HepG2 (cell line): ENCODE measurements around the gene SLC27A3. TPM values are rescaled to one million over a fixed set of nuclear protein-coding genes. Genes with fewer than 3 reads are reported as not detected.

Experiments used
- ATAC-seq: fragments of 200-7000 bp; cut with Tn5 transposase; 3 replicates; pipeline ENCODE4 v1.9.1; 2020; ENCODE audit warnings: mild to moderate bottlenecking, moderate library complexity
- BruUV-seq: library from RNA; stranded (reverse); fragments of 400-500 nt; replicated peaks from 2 replicates; lab custom pipeline; 2021; lab: Mats Ljungman, UMichigan
- CTCF ChIA-PET: fragments of 300-600 bp; formaldehyde crosslinking; extraction: SDS; loops from one replicate; lab custom pipeline; 2021; ENCODE audit warnings: low total read pairs, inconsistent platforms, low intra/inter-chr PET ratio; lab: Yijun Ruan, JAX
- POLR2A ChIA-PET: fragments of 350-600 bp; sonication (Branson Sonifier 250); formaldehyde crosslinking; loops from one replicate; lab custom pipeline; 2020; ENCODE audit warnings: antibody characterized with exemption, inconsistent platforms; lab: Yijun Ruan, JAX
- DNase-seq: peaks from one replicate; pipeline ENCODE4 v3.0.0-alpha.2; 2015; ENCODE audit warnings: low spot score
- FAIRE-seq: peaks from 3 replicates; lab custom pipeline; 2011; peaks lifted over from hg19 to GRCh38; lab: Jason Lieb, UNC
- H2AFZ ChIP-seq: one replicate; pipeline ENCODE4 v1.6.1; 2011; ENCODE audit warnings: low read length, inconsistent platforms
- H3K27ac ChIP-seq: fragments of 300-600 bp; 3 replicates; pipeline ENCODE4 v1.8.0; 2011; ENCODE audit warnings: mixed run types, mild to moderate bottlenecking, mixed read lengths, low read length, inconsistent platforms; ENCODE audit not compliant: insufficient read depth; ENCODE audit errors: extremely low read length
- H3K27me3 ChIP-seq, 2 experiments: fragments of 200-600 bp in 1 of 2; 2 replicates in 1 of 2; 3 replicates in 1 of 2; pipeline versions ENCODE4 v1.6.0 to v1.8.0; 2011; ENCODE audit warnings: low read length in 2 of 2, mild to moderate bottlenecking in 2 of 2, moderate library complexity in 2 of 2, inconsistent platforms in 1 of 2; ENCODE audit not compliant: insufficient read depth in 2 of 2, control insufficient read depth in 1 of 2
- H3K36me3 ChIP-seq, 2 experiments: fragments of 200-600 bp in 1 of 2; replicated peaks in 1 of 2; 2 replicates in 1 of 2; 3 replicates in 1 of 2; pipeline versions ENCODE4 v1.5.1 to v1.8.0; 2011; ENCODE audit warnings: low read length in 2 of 2, inconsistent platforms in 1 of 2; ENCODE audit not compliant: insufficient read depth in 2 of 2, control insufficient read depth in 1 of 2
- H3K4me1 ChIP-seq: 2 replicates; pipeline ENCODE4 v1.5.1; 2012; ENCODE audit warnings: low read length, inconsistent platforms; ENCODE audit not compliant: insufficient read depth
- H3K4me2 ChIP-seq: 2 replicates; pipeline ENCODE4 v1.6.0; 2011; ENCODE audit warnings: low read depth, low read length, inconsistent platforms
- H3K4me3 ChIP-seq, 3 experiments: fragments of 200-600 bp in 1 of 3; sonication (generic), shearing (Covaris generic) in 1 of 3; replicated peaks in 1 of 3; 2 replicates each; pipeline ENCODE4 v1.5.1; 2011 to 2016; ENCODE audit warnings: low read length in 3 of 3, inconsistent platforms in 2 of 3, low read depth in 2 of 3, mild to moderate bottlenecking in 2 of 3, control low read depth in 1 of 3, mixed read lengths in 1 of 3; ENCODE audit not compliant: insufficient read depth in 1 of 3
- H3K79me2 ChIP-seq: one replicate; pipeline ENCODE4 v1.6.1; 2011; ENCODE audit warnings: low read length, inconsistent platforms; ENCODE audit not compliant: insufficient read depth
- H3K9ac ChIP-seq: 2 replicates; pipeline ENCODE4 v1.6.0; 2011; ENCODE audit warnings: mild to moderate bottlenecking, low read depth, low read length, inconsistent platforms; ENCODE audit not compliant: insufficient read depth
- H3K9me3 ChIP-seq: 2 replicates; pipeline ENCODE4 v1.5.1; 2012; ENCODE audit warnings: mild to moderate bottlenecking, low read length
- H4K20me1 ChIP-seq: 2 replicates; pipeline ENCODE4 v1.6.0; 2011; ENCODE audit warnings: inconsistent platforms, mild to moderate bottlenecking, low read length, moderate library complexity; ENCODE audit not compliant: insufficient read depth
- AKAP8 ChIP-seq: sonication (generic); formaldehyde crosslinking; IDR thresholded peaks from 2 replicates; pipeline ENCODE4 v1.5.1; 2020; ENCODE audit warnings: mild to moderate bottlenecking, missing genetic modification reagents
- CENPX ChIP-seq: sonication (generic); formaldehyde crosslinking; IDR thresholded peaks from 2 replicates; pipeline ENCODE4 v1.9.0; 2021; ENCODE audit warnings: mild to moderate bottlenecking, missing genetic modification reagents, moderate library complexity
- ISL2 ChIP-seq: sonication (generic); formaldehyde crosslinking; IDR thresholded peaks from 2 replicates; pipeline ENCODE4 v1.5.0; 2020; ENCODE audit warnings: missing genetic modification reagents
- MLXIP ChIP-seq: sonication (generic); formaldehyde crosslinking; IDR thresholded peaks from 2 replicates; pipeline ENCODE4 v1.9.0; 2021; ENCODE audit warnings: missing genetic modification reagents, borderline replicate concordance
- NFAT5 ChIP-seq: sonication (generic); formaldehyde crosslinking; IDR thresholded peaks from 2 replicates; pipeline ENCODE4 v1.4.0; 2020; ENCODE audit warnings: missing genetic modification reagents
- ZNF256 ChIP-seq: sonication (generic); formaldehyde crosslinking; conservative IDR thresholded peaks from 2 replicates; pipeline ENCODE4 v1.4.0; 2020; ENCODE audit warnings: missing genetic modification reagents
- ZNF75D ChIP-seq: sonication (generic); formaldehyde crosslinking; IDR thresholded peaks from 2 replicates; pipeline ENCODE4 v1.8.1; 2023; ENCODE audit warnings: missing genetic modification reagents, mild to moderate bottlenecking, borderline replicate concordance
- WGBS: methylation state at CpG from one replicate; pipeline ENCODE4 v1.1.6; 2017; ENCODE audit warnings: low lambda C conversion rate; 5-methylcytosine and 5-hydroxymethylcytosine counted together
- in situ Hi-C: cut with HindIII; loops from 2 replicates; pipeline ENCODE4 v1.10.0; 2017; ENCODE audit warnings: low pct_unique_long_range_greater_than_20kb; ENCODE audit not compliant: extremely low pct_ligation_motif_present
- intact Hi-C: fragments of 100-400 bp; cut with micrococcal nuclease; formaldehyde crosslinking; loops from one replicate; pipeline ENCODE4 v1.10.0; 2022; ENCODE audit not compliant: unreplicated experiment
- polyA plus RNA-seq, 8 experiments: library from polyadenylated mRNA; depleted of rRNA in 3 of 8; stranded (reverse) in 7 of 8; unstranded in 1 of 8; fragments of >200 nt; fragmentation: Illumina TruSeq in 4 of 8; extraction: Trizol in 4 of 8; gene quantifications; 2 replicates each; pipeline versions ENCODE4 v1.2.1 to v1.2.3, GENCODE V29; 2011 to 2016; ENCODE audit warnings: low read depth in 4 of 8, missing spikeins in 1 of 8, mixed read lengths in 1 of 8; ENCODE audit not compliant: insufficient read depth in 1 of 8
- total RNA-seq, 5 experiments: library from RNA; depleted of rRNA; stranded (reverse); fragments of >200 nt; fragmentation: Illumina TruSeq; extraction: Trizol; gene quantifications; 2 replicates each; pipeline ENCODE4 v1.2.3, GENCODE V29; 2016; ENCODE audit warnings: low read depth in 1 of 5

SLC27A3 gene
- total and polyA plus RNA-seq, 2 of the 13 experiments (the other 11 are each of a cell fraction or from before 2014, with no cell fraction given), result 4.3 to 10.3 TPM

- TF ChIP-seq CENPX (CRISPR knock-in tag) (no peak), ZNF75D (CRISPR knock-in tag) (no peak), AKAP8 (CRISPR knock-in tag) (no peak)
Measured at GRCh38 chr1:153754266-153754665, 20.9 kb upstream of the SLC27A3 start (continued).

DNA sequence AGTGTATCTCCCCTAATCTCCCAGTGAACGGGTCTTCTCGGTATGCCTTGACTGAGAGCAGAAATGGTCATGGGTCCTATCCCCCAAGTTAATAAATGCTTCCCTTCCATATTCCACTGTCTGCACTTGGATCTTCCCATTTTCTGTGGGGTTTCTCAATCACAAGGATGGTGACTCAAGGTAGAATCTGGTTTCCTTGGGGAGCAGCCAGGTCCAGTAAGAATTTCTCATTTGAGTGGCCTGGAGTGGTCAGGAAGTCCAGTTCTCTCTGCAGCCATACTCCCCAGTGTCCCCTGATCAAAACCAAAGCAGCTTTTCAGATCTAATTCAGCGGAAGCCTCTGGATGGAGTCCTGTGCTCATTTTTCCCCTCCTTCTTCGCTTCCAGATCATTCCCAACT, 14.8 kb upstream of the SLC27A3 start:
- peaks cover 16 to 49% of the 10 kb centered on the region in 2 experiments; a peak in 4 of 5 replicates for H3K36me3 ChIP-seq
- POLR2A ChIA-PET, result no interaction called here
- 97% methylated on average over 4 of the region's 4 CpGs for WGBS
- H3K4me2 ChIP-seq, result no peak overlapping the region
- no peak overlapping the region for H3K4me3 ChIP-seq
- H3K27ac ChIP-seq, result no peak overlapping the region
- H3K9me3 ChIP-seq, result no peaks in the 10 kb centered on the region
- no peak overlapping the region for H2AFZ ChIP-seq
- DNase-seq (no peak), ATAC-seq (no peak), FAIRE-seq (no peak)
- H4K20me1 ChIP-seq, result no peaks in the 10 kb centered on the region
- in situ Hi-C loops (no loop called here), intact Hi-C loops (no loop called here)
- TF ChIP-seq ISL2 (CRISPR knock-in tag) (no peak), NFAT5 (CRISPR knock-in tag) (no peak), MLXIP (no peak), ZNF256 (CRISPR knock-in tag) (no peak)
- H3K9ac ChIP-seq, result no peak overlapping the region
- H3K27me3 ChIP-seq, result no peaks in the 10 kb centered on the region
- no TSS peak for BruUV-seq
- no peaks in the 10 kb centered on the region for H3K79me2 ChIP-seq
- H3K4me1 ChIP-seq, result peaks cover 19% of the 10 kb centered on the region
- CTCF ChIA-PET, result no interaction called here
